Heart left ventricle (tissue), 16 donors: Measurements from ENCODE around the gene SCD. TPM values are rescaled to one million over a fixed set of nuclear protein-coding genes. Genes with fewer than 3 reads are reported as not detected.

ENCODE experiments used
- ATAC-seq, 4 donors: fragments of 200-7000 bp; cut with Tn5 transposase; one replicate each; pipeline ENCODE4 v1.9.1; 2020 to 2022; ENCODE audit warnings: moderate library complexity in 4 of 4, mild to moderate bottlenecking in 3 of 4, moderate number of reproducible peaks in 1 of 4
- DNase-seq, 5 donors: peaks; one replicate each; pipeline ENCODE4 v3.0.0-alpha.2; 2020
- H3K27ac ChIP-seq, 12 donors: fragments of 200-600 bp; sonication (generic) in 4 of 12; one replicate each; pipeline versions ENCODE4 v1.5.0 to v1.8.0; 2016 to 2022; ENCODE audit warnings: mild to moderate bottlenecking in 2 of 12
- H3K27me3 ChIP-seq, 9 donors: fragments of 200-600 bp; sonication (generic) in 2 of 9; one replicate each; pipeline versions ENCODE4 v1.5.1 to v1.8.0; 2016 to 2022; ENCODE audit warnings: mild to moderate bottlenecking in 3 of 9
- H3K36me3 ChIP-seq, 9 donors: fragments of 200-600 bp; sonication (generic) in 2 of 9; one replicate each; pipeline versions ENCODE4 v1.5.0 to v1.8.0; 2018 to 2022; ENCODE audit warnings: mild to moderate bottlenecking in 2 of 9
- H3K4me1 ChIP-seq, 12 donors: fragments of 200-600 bp; sonication (generic) in 4 of 12; one replicate each; pipeline versions ENCODE4 v1.5.0 to v1.8.0; 2016 to 2022; ENCODE audit warnings: mild to moderate bottlenecking in 3 of 12
- H3K4me3 ChIP-seq, 12 donors: fragments of 200-600 bp; sonication (generic) in 4 of 12; one replicate each; pipeline versions ENCODE4 v1.5.0 to v1.8.0; 2017 to 2022; ENCODE audit warnings: mild to moderate bottlenecking in 9 of 12, moderate library complexity in 4 of 12
- H3K9me3 ChIP-seq, 12 donors: fragments of 200-600 bp; sonication (generic) in 4 of 12; one replicate each; pipeline versions ENCODE4 v1.5.0 to v1.8.0; 2016 to 2022; ENCODE audit warnings: mild to moderate bottlenecking in 1 of 12
- POLR2A ChIP-seq, 2 donors: fragments of 450-650 bp; IDR thresholded peaks; one replicate each; pipeline ENCODE4 v1.6.1; 2017; ENCODE audit warnings: antibody characterized with exemption in 2 of 2, mild to moderate bottlenecking in 2 of 2, moderate library complexity in 2 of 2
- WGBS, 4 donors: extraction: QIAGEN DNeasy Blood & Tissue Kit in 2 of 4; methylation state at CpG; one replicate each; pipeline versions ENCODE4 v1.1.5 to v1.1.7; 2013 to 2018; 5-methylcytosine and 5-hydroxymethylcytosine counted together
- intact Hi-C, 10 donors: fragments of 100-400 bp; cut with DNase I; formaldehyde crosslinking; loops; one replicate each; pipeline versions ENCODE4 v1.11.1 to v1.14.2; 2022
- polyA plus RNA-seq, 2 donors: library from polyadenylated mRNA; stranded (reverse); fragments of 200-250 nt; gene quantifications; one replicate each; pipeline ENCODE4 v1.2.3, GENCODE V29; 2013
- total RNA-seq, 9 donors: library from RNA; depleted of rRNA in 2 of 9; stranded (reverse); fragments of >200 nt in 2 of 9; fragmentation: NEBNext Ultra II Directional in 3 of 9; extraction: Animal tissue kit (Norgen Biotek cat#: 25700) in 3 of 9; gene quantifications; one replicate each; pipeline versions ENCODE4 v1.1.0 to v1.2.4, GENCODE V29; 2016 to 2023
- TF ChIP-seq, protein P1 (sequence below), 12 donors: fragments of 200-600 bp; sonication (generic) in 4 of 12; IDR thresholded peaks; one replicate each; pipeline versions ENCODE4 v1.5.0 to v1.8.0; 2018 to 2022; ENCODE audit warnings: antibody characterized with exemption in 12 of 12, mild to moderate bottlenecking in 5 of 12
- donor health status: ischemic (EF 13 %, LVEDD 7.1; RV severe dilation, severe dysfunction).
- donor health status: healthy with polysubstance abuse.
- donor health status: DM: no; HTN: yes; CAD: no.
- donor health status: DM: no; HTN: no; CAD: no.
- donor health status: ischemic (EF 25% LVEDD 6.9; RV normal size, moderate dysfunction).
- donor health status: ischemic (EF 25% LVEDD 5.7; RV mildly dilated, moderate dysfunction).
- donor health status: healthy.
- donor health status: DM: yes; HTN: yes; CAD: no.
- donor health status: ischemic (EF 35%, LVEDD 5.7; RV mildly dilated, moderate dysfunction).
- donor health status: nonischemic (EF 11% LVEDD 7.7; RV severe dilation, severe dysfunction).
- donor health status: DM: yes; HTN: yes; CAD: no.
- donor health status: PGD.
- donor health status: ischemic (EF 29% LVEDD 5.4; RV normal size, mild dysfunction).
- donor health status: nonischemic (EF 23%, LVEDD 6.1; RV moderate dilation, normal function).

SCD gene
- total and polyA plus RNA-seq, 11 donors: 2.3 to 216 (median 9.4) TPM

DNA sequence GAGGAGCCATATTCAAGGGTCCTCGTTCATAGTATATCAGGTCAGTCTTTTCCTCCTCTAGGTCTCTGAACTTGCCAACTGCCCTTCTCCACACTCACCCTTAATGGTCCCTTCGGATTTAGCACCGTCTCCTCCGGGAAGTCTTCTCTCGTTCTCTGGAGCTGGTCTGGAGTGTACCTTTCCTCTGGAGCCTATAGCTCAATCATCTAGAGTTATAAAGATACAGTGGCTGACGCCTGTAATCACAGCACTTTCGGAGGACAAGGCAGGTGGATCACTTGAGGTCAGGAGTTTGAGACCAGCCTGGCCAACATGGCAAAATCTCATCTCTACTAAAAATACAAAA is 4.4 kb upstream of the SCD start:
- WGBS, 4 donors: 77 to 81% (median 79%) methylated on average over 7 of the region's 7 CpGs
- Histone ChIP-seq H3K36me3 (no peaks in the 10 kb centered on the region), H3K4me3 (no peak overlapping the region), H3K27ac (no peak overlapping the region), H3K9me3 (no peaks in the 10 kb centered on the region), H3K27me3 (peaks cover 0 to 15% (median 0%) of the 10 kb centered on the region in 9 donors), H3K4me1 (peaks cover 0 to 37% (median 7%) of the 10 kb centered on the region in 12 donors)
- TF ChIP-seq, protein P1, sequence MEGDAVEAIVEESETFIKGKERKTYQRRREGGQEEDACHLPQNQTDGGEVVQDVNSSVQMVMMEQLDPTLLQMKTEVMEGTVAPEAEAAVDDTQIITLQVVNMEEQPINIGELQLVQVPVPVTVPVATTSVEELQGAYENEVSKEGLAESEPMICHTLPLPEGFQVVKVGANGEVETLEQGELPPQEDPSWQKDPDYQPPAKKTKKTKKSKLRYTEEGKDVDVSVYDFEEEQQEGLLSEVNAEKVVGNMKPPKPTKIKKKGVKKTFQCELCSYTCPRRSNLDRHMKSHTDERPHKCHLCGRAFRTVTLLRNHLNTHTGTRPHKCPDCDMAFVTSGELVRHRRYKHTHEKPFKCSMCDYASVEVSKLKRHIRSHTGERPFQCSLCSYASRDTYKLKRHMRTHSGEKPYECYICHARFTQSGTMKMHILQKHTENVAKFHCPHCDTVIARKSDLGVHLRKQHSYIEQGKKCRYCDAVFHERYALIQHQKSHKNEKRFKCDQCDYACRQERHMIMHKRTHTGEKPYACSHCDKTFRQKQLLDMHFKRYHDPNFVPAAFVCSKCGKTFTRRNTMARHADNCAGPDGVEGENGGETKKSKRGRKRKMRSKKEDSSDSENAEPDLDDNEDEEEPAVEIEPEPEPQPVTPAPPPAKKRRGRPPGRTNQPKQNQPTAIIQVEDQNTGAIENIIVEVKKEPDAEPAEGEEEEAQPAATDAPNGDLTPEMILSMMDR (IDR thresholded peaks at IDR 0.05): peak in 1 of 12 donors; percentile 18
- no peak for TF ChIP-seq POLR2A (IDR thresholded peaks at IDR 0.05)
- intact Hi-C loops: loop anchor here in 2 of 10 donors (1.0 to 5.0 kb wide), 2 partner anchors 91 to 545 kb away; no protein-coding TSS in a partner anchor
- ATAC-seq: no peak
- DNase-seq: no peak

DNA sequence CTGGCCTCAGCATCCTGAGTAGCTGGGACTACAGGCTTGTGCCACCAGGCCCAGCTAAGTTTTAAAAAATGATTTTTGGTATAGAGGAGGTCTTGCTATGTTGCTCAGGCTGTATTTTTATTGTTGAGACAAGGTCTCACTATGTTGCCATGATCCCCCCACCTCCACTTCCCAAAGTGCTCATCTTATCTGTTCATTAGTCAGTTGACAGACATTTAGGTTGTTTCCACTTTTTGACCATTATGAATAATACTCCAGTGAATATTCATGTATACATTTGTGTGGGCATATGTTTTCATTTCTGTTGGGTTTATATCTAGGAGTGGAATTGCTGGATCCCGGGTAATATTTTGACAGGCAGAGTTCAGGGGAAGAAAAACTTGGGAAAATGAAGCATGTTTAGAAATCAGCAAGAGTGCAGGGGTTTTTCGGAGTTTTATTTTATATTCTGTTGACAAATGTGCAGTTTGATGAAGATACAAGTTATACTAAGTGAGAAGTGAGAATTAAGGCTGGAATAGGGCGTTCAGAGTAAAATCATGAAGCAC is 2.7 kb upstream of the SCD start:
- Histone ChIP-seq H3K9me3 (no peaks in the 10 kb centered on the region), H3K36me3 (no peaks in the 10 kb centered on the region), H3K4me1 (peaks cover 0 to 37% (median 11%) of the 10 kb centered on the region in 12 donors), H3K27me3 (peaks cover 0 to 32% (median 0%) of the 10 kb centered on the region in 9 donors), H3K4me3 (no peak overlapping the region), H3K27ac (no peak overlapping the region)
- no peak for DNase-seq
- WGBS, 4 donors: 76 to 93% (median 78%) methylated on average over 3 of the region's 3 CpGs
- intact Hi-C loops: loop anchor here in 1 of 10 donors (5.0 kb wide), 1 partner anchor 543 kb away; no protein-coding TSS in a partner anchor
- ATAC-seq: no peak
- no peak for TF ChIP-seq POLR2A (IDR thresholded peaks at IDR 0.05)
- TF ChIP-seq, protein P1 (IDR thresholded peaks at IDR 0.05): no peak

DNA sequence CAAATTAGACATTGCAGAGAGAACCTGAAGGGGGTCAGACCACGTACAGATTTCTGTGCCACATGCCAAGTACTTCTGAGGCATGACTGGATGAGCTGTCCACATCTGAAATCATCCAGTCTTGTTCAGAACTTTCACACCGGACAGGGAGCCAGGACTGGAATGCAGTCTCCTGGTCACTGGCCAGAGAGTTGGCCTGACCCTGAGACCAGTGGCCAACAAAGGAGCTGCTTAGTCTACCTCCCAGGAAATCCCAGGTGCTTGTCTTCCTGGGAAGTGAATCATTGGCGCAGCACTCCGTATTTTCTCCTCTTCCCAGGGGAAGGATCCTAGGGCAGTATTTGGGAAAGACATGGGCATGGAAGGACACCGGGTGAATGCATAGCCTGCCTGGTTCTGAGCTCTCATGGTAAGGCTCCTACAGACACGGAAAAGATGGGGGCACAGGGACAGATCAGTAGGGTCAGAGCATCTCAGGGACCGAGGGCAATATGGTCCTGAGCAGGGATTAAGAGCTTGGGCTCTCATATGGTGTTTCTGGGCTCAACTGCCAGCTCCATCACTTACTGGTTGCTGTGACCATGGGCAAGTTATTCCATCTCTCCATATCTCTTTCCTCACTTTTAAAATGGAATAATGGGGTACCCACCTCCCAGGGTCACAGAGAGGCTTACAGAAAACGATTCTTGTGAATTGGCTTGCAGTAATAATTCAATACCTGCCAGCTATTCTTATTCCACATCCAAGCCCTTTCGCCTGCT is 1.3 kb upstream of the SCD start:
- intact Hi-C loops: loop anchor here in 1 of 10 donors (2.0 kb wide), 1 partner anchor 27 kb away; no protein-coding TSS in a partner anchor
- Histone ChIP-seq H3K27me3 (peaks cover 0 to 37% (median 0%) of the 10 kb centered on the region in 9 donors), H3K4me1 (peaks cover 0 to 28% (median 11%) of the 10 kb centered on the region in 12 donors), H3K4me3 (peak overlapping the region in 10 of 12 donors; percentile 47 to 73 (median 61)), H3K36me3 (no peaks in the 10 kb centered on the region), H3K9me3 (no peaks in the 10 kb centered on the region), H3K27ac (peak overlapping the region in 1 of 12 donors; percentile 50)
- TF ChIP-seq, protein P1 (IDR thresholded peaks at IDR 0.05): no peak
- no peak for TF ChIP-seq POLR2A (IDR thresholded peaks at IDR 0.05)
- WGBS, 4 donors: 41 to 47% (median 45%) methylated on average over 9 of the region's 9 CpGs
- DNase-seq: no peak
- no peak for ATAC-seq

DNA sequence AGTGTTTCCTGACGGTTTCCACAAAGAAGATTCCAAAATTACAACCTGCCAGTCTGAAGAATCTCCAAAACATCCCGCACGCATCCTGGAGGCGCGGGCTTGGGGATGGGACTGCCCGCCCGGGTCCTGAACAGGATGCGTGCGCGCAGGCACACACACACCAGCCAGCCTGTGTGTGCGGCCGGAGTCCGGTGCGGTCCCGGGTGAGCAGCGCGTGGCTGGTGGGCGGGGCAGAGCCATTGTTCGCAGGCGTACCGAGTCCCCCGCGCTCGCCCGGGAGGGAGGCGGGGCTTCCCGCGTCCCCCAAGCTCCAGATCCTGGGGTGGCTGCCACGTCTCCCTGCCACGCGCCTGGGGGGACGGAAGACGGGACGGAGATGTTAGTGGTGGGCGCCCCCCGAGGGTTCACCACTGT is 675 bp upstream of the SCD start:
- DNase-seq (peak; percentile 48 to 83 (median 63)), ATAC-seq (peak; percentile 32 to 78 (median 66))
- WGBS, 4 donors: 0 to 2% (median 1%) methylated on average over 25 to 36 of the region's 36 CpGs
- TF ChIP-seq, protein P1 (IDR thresholded peaks at IDR 0.05): no peak
- TF ChIP-seq POLR2A (IDR thresholded peaks at IDR 0.05): no peak
- intact Hi-C loops: loop anchor here in 1 of 10 donors (2.0 kb wide), 1 partner anchor 26 kb away; no protein-coding TSS in a partner anchor
- Histone ChIP-seq H3K9me3 (no peaks in the 10 kb centered on the region), H3K27ac (peak overlapping the region in 3 of 12 donors; percentile 42 to 50 (median 45)), H3K4me1 (peaks cover 0 to 22% (median 11%) of the 10 kb centered on the region in 12 donors), H3K36me3 (no peaks in the 10 kb centered on the region), H3K27me3 (peaks cover 0 to 37% (median 0%) of the 10 kb centered on the region in 9 donors), H3K4me3 (peak overlapping the region; percentile 44 to 73 (median 60))
